K562 (cell line): ENCODE data around the gene PRPF6. TPM values are rescaled to one million over a fixed set of nuclear protein-coding genes. Genes with fewer than 3 reads are reported as not detected.

Source experiments
- ATAC-seq: fragments of 200-7000 bp; cut with Tn5 transposase; 3 replicates; pipeline ENCODE4 v1.9.1; 2020; ENCODE audit warnings: moderate library complexity
- BruUV-seq: library from RNA; stranded (reverse); fragments of 400-500 nt; replicated peaks from 2 replicates; lab custom pipeline; 2021; lab: Mats Ljungman, UMichigan
- CTCF ChIA-PET: fragments of 300-600 bp; formaldehyde crosslinking; extraction: SDS; loops from one replicate; lab custom pipeline; 2021; ENCODE audit warnings: low intra/inter-chr PET ratio; lab: Yijun Ruan, JAX
- POLR2A ChIA-PET: fragments of 300-600, 350-650 bp; sonication (Branson Sonifier 250); formaldehyde crosslinking; extraction: SDS; loops from one replicate; lab custom pipeline; 2021; ENCODE audit warnings: antibody characterized with exemption, inconsistent platforms; lab: Yijun Ruan, JAX
- DNase-seq, 4 experiments: peaks; one replicate each; pipeline versions ENCODE4 v3.0.0 to v3.0.0-alpha.2; 2011 to 2018; ENCODE audit warnings: low spot score in 3 of 4, mixed read lengths in 3 of 4; ENCODE audit errors: extremely low read depth in 1 of 4
- FAIRE-seq: peaks from 2 replicates; lab custom pipeline; 2011; peaks lifted over from hg19 to GRCh38; lab: Jason Lieb, UNC
- H2AFZ ChIP-seq: 2 replicates; pipeline ENCODE4 v1.6.0; 2011; ENCODE audit warnings: low read depth, low read length, control low read depth, inconsistent platforms
- H3K27ac ChIP-seq: fragments of 200-600 bp; 3 replicates; pipeline ENCODE4 v1.8.0; 2011; ENCODE audit warnings: low read depth, mild to moderate bottlenecking, control low read depth, inconsistent platforms, low read length, moderate library complexity, mixed read lengths; ENCODE audit errors: extremely low read depth
- H3K27me3 ChIP-seq, 2 experiments: fragments of 300-600 bp in 1 of 2; 2 replicates in 1 of 2; 3 replicates in 1 of 2; pipeline versions ENCODE4 v1.6.0 to v1.8.0; 2011; ENCODE audit warnings: inconsistent platforms in 2 of 2, low read length in 2 of 2, mild to moderate bottlenecking in 1 of 2, mixed read lengths in 1 of 2, moderate library complexity in 1 of 2; ENCODE audit not compliant: control insufficient read depth in 2 of 2, insufficient read depth in 2 of 2
- H3K36me3 ChIP-seq: fragments of 300-600 bp; 3 replicates; pipeline ENCODE4 v1.8.0; 2011; ENCODE audit warnings: mild to moderate bottlenecking, low read length, inconsistent platforms; ENCODE audit not compliant: control insufficient read depth, insufficient read depth
- H3K4me1 ChIP-seq, 2 experiments: fragments of 200-600 bp in 1 of 2; replicated peaks in 1 of 2; 2 replicates in 1 of 2; 3 replicates in 1 of 2; pipeline versions ENCODE4 v1.5.1 to v1.8.0; 2011; ENCODE audit warnings: inconsistent platforms in 2 of 2, low read length in 2 of 2, mild to moderate bottlenecking in 1 of 2, mixed read lengths in 1 of 2, moderate library complexity in 1 of 2; ENCODE audit not compliant: control insufficient read depth in 2 of 2, insufficient read depth in 2 of 2
- H3K4me2 ChIP-seq: 2 replicates; pipeline ENCODE4 v1.6.1; 2011; ENCODE audit warnings: low read length, control low read depth, inconsistent platforms, mixed read lengths; ENCODE audit not compliant: insufficient read depth
- H3K4me3 ChIP-seq: fragments of 200-600 bp; sonication (generic), shearing (Covaris generic); 2 replicates; pipeline ENCODE4 v1.5.1; 2016; ENCODE audit warnings: control low read depth, inconsistent platforms
- H3K79me2 ChIP-seq: fragments of 200-600 bp; 3 replicates; pipeline ENCODE4 v1.8.0; 2011; ENCODE audit warnings: low read length, inconsistent platforms; ENCODE audit not compliant: control insufficient read depth, insufficient read depth
- H3K9ac ChIP-seq, 2 experiments: 2 replicates each; pipeline versions ENCODE4 v1.6.0 to v1.6.1; 2011; ENCODE audit warnings: low read depth in 2 of 2, low read length in 2 of 2, control low read depth in 1 of 2, inconsistent platforms in 1 of 2, mild to moderate bottlenecking in 1 of 2, mixed read lengths in 1 of 2; ENCODE audit not compliant: insufficient read depth in 1 of 2
- H3K9me1 ChIP-seq: one replicate; pipeline ENCODE4 v1.6.0; 2011; ENCODE audit warnings: inconsistent platforms, mild to moderate bottlenecking, low read length, moderate library complexity; ENCODE audit not compliant: control insufficient read depth, insufficient read depth
- H3K9me3 ChIP-seq: replicated peaks from 2 replicates; pipeline ENCODE4 v1.5.1; 2011; ENCODE audit warnings: low read depth, low read length, inconsistent platforms; ENCODE audit not compliant: control insufficient read depth, insufficient read depth
- H4K20me1 ChIP-seq: replicated peaks from 2 replicates; pipeline ENCODE4 v1.6.1; 2011; ENCODE audit warnings: low read length, inconsistent platforms, mixed read lengths; ENCODE audit not compliant: control insufficient read depth, insufficient read depth
- CTCF ChIP-seq, 3 experiments: IDR thresholded peaks in 2 of 3; conservative IDR thresholded peaks in 1 of 3; 2 replicates each; pipeline ENCODE4 v1.5.1; 2011 to 2012; ENCODE audit warnings: low read length in 3 of 3, mild to moderate bottlenecking in 3 of 3, control low read depth in 2 of 3, improper control_type of control experiment in 1 of 3, inconsistent platforms in 1 of 3, low read depth in 1 of 3, mixed read lengths in 1 of 3, moderate library complexity in 1 of 3; ENCODE audit not compliant: insufficient read depth in 2 of 3
- ELF1 ChIP-seq: fragments of 200-800 bp; sonication (Bioruptor generic); IDR thresholded peaks from 2 replicates; pipeline ENCODE4 v1.6.1; 2016; ENCODE audit warnings: missing genetic modification characterization, missing compliant biosample characterization
- ETS1 ChIP-seq: conservative IDR thresholded peaks from 2 replicates; pipeline ENCODE4 v1.6.1; 2011; ENCODE audit warnings: low read depth, mild to moderate bottlenecking, low read length; ENCODE audit not compliant: control insufficient read depth
- GATA2 ChIP-seq: sonication (generic); formaldehyde crosslinking; IDR thresholded peaks from 2 replicates; pipeline ENCODE4 v1.4.0; 2020; ENCODE audit warnings: mild to moderate bottlenecking, missing genetic modification reagents
- KDM5B ChIP-seq: fragments of 200-600 bp; sonication (generic); IDR thresholded peaks from 2 replicates; pipeline ENCODE4 v1.6.1; 2012; ENCODE audit warnings: low read depth, mild to moderate bottlenecking, moderate library complexity, low read length, control low read depth, inconsistent platforms; ENCODE audit not compliant: insufficient replicate concordance
- MBD2 ChIP-seq: sonication (generic); IDR thresholded peaks from 2 replicates; pipeline ENCODE4 v1.6.1; 2016; ENCODE audit warnings: low read depth, borderline replicate concordance
- SRSF3 ChIP-seq: fragments of 200-400 bp; formaldehyde crosslinking; IDR thresholded peaks from 2 replicates; pipeline ENCODE4 v1.6.1; 2016; ENCODE audit warnings: mild to moderate bottlenecking, low read length, moderate library complexity; ENCODE audit not compliant: insufficient read depth
- TBP ChIP-seq: optimal IDR thresholded peaks from 2 replicates; pipeline ENCODE3; 2011; ENCODE audit warnings: low read depth, low read length, improper control_type of control experiment
- ZBTB26 ChIP-seq: fragments of 450-650 bp; formaldehyde crosslinking; IDR thresholded peaks from 2 replicates; pipeline ENCODE4 v1.4.0; 2022; ENCODE audit warnings: missing genetic modification characterization
- ZKSCAN8 ChIP-seq: fragments of 200-800 bp; sonication (Bioruptor generic); IDR thresholded peaks from 2 replicates; pipeline ENCODE4 v1.6.1; 2016; ENCODE audit warnings: missing genetic modification characterization, missing compliant biosample characterization
- ZNF217 ChIP-seq: sonication (generic); formaldehyde crosslinking; IDR thresholded peaks from 2 replicates; pipeline ENCODE4 v1.8.0; 2022; ENCODE audit warnings: mild to moderate bottlenecking, missing genetic modification reagents
- ZNF507 ChIP-seq: conservative IDR thresholded peaks from 2 replicates; pipeline ENCODE4 v1.6.1; 2017; ENCODE audit warnings: missing genetic modification characterization, missing compliant biosample characterization
- ZSCAN32 ChIP-seq: fragments of 450-650 bp; formaldehyde crosslinking; IDR thresholded peaks from 2 replicates; pipeline ENCODE4 v1.4.0; 2020; ENCODE audit warnings: mild to moderate bottlenecking, moderate library complexity
- WGBS: fragments of 100-300 bp; shearing (Covaris generic); methylation state at CpG from one replicate; pipeline ENCODE4 v1.1.6; 2016; ENCODE audit warnings: low coverage, mixed read lengths; ENCODE audit not compliant: insufficient coverage; ENCODE audit errors: missing lambda C conversion rate; 5-methylcytosine and 5-hydroxymethylcytosine counted together
- in situ Hi-C: fragments of 300-500 bp; cut with MboI; formaldehyde crosslinking; loops from 4 replicates; pipeline ENCODE4 v1.15.0; 2018; ENCODE audit warnings: inconsistent platforms, mixed read lengths
- intact Hi-C: fragments of 100-400 bp; cut with micrococcal nuclease; formaldehyde crosslinking; loops from 2 replicates; pipeline ENCODE4 v1.14.2; 2022
- polyA plus RNA-seq, 8 experiments: library from polyadenylated mRNA; depleted of rRNA in 4 of 8; stranded (reverse) in 5 of 8; unstranded in 3 of 8; fragments of >200 nt; fragmentation: Nextera tagmentation in 2 of 8; fragmentation: Illumina TruSeq in 1 of 8; extraction: Ambion mirVana in 2 of 8; extraction: Trizol in 1 of 8; gene quantifications; 2 replicates each; pipeline versions ENCODE4 v1.2.1 to v1.2.3, GENCODE V29; 2011 to 2014; ENCODE audit warnings: inconsistent platforms in 1 of 8, missing spikeins in 1 of 8
- total RNA-seq, 7 experiments: library from RNA; depleted of rRNA in 6 of 7; stranded (reverse); fragments of >200 nt in 6 of 7; fragmentation: Illumina TruSeq in 2 of 7; extraction: Trizol in 2 of 7; gene quantifications; 2 replicates each; pipeline versions ENCODE4 v1.2.1 to v1.2.3, GENCODE V29; 2011 to 2021; ENCODE audit warnings: low replicate concordance in 1 of 7

Gene PRPF6
- total and polyA plus RNA-seq, 9 of the 15 experiments (the other 6 are each of a cell fraction or from before 2014, with no cell fraction given), result 4.2 to 83.2 (median 59.9) TPM

GRCh38 chr20:64030371-64031134 lies 49.6 kb downstream of the PRPF6 start:
- intact Hi-C loops (no loop called here), in situ Hi-C loops (no loop called here)
- no peaks in the 10 kb centered on the region for H3K9me3 ChIP-seq
- no peak overlapping the region for H3K27ac ChIP-seq
- peaks cover 2% of the 10 kb centered on the region for H3K9me1 ChIP-seq
- 88% methylated on average over 19 of the region's 20 CpGs for WGBS
- no peaks in the 10 kb centered on the region for H3K79me2 ChIP-seq
- peaks cover 90% of the 10 kb centered on the region; the same call in 2 of the 3 replicates for H3K36me3 ChIP-seq
- DNase-seq, result no peak
- H3K27me3 ChIP-seq, result no peaks in the 10 kb centered on the region
- H2AFZ ChIP-seq, result no peak overlapping the region
- ChIA-PET POLR2A (interaction anchor here (0.6 to 0.8 kb wide), 2 partner anchors 8 to 222 kb away, joined by 3 read pairs; no protein-coding TSS in a partner anchor), CTCF (no interaction called here)
- no peaks in the 10 kb centered on the region for H4K20me1 ChIP-seq
- no peak for ATAC-seq
- no peak overlapping the region for H3K4me3 ChIP-seq
- peaks cover 0 to 23% of the 10 kb centered on the region in 2 experiments; a peak in 2 of 5 replicates for H3K4me1 ChIP-seq
- H3K9ac ChIP-seq, result no peak overlapping the region; a peak in 1 of 4 replicates
- no peak overlapping the region for H3K4me2 ChIP-seq
- no peak for FAIRE-seq
- TSS peak; percentile 31 for BruUV-seq
- no peak for TF ChIP-seq SRSF3
- no peak for TF ChIP-seq ZNF217 (CRISPR knock-in tag)
- TF ChIP-seq KDM5B, result no peak
- TF ChIP-seq ZBTB26, result no peak
- no peak for TF ChIP-seq CTCF (IDR thresholded peaks at IDR 0.05 in 2 of 3, conservative IDR thresholded peaks at IDR 0.05 in 1 of 3; ENCODE audit: insufficient read depth in 2 of 3, low read depth in 1 of 3, low read length in 3 of 3)
- TF ChIP-seq GATA2 (CRISPR knock-in tag), result no peak
- no peak for TF ChIP-seq ELF1 (tag)
- TF ChIP-seq ETS1, result no peak
- TF ChIP-seq ZKSCAN8 (CRISPR knock-in tag), result no peak
- TF ChIP-seq TBP, result no peak
- no peak for TF ChIP-seq ZSCAN32
- TF ChIP-seq MBD2, result no peak
- TF ChIP-seq ZNF507, result no peak
